Natural killer cell (primary cell): ENCODE results near the gene SPECC1. TPM values are rescaled to one million over a fixed set of nuclear protein-coding genes. Genes with fewer than 3 reads are reported as not detected.

Experiments
- ATAC-seq, 3 donors: fragments of 150-1000 bp in 2 of 3; fragments of 200-7000 bp in 1 of 3; cut with Tn5 transposase; 1 replicate in 1 of 3; 2 replicates in 2 of 3; pipeline ENCODE4 v1.10.0; 2021; ENCODE audit warnings: mild to moderate bottlenecking in 2 of 3, moderate library complexity in 2 of 3
- DNase-seq, 2 donors: peaks; one replicate each; pipeline versions ENCODE4 v3.0.0 to v3.0.0-alpha.2; 2013 to 2021; ENCODE audit warnings: mixed read lengths in 1 of 2
- H3K27ac ChIP-seq: one replicate; pipeline ENCODE4 v1.5.1; 2013; ENCODE audit warnings: mild to moderate bottlenecking, low read length
- H3K27me3 ChIP-seq: one replicate; pipeline ENCODE4 v1.6.1; 2013; ENCODE audit warnings: low read length; ENCODE audit not compliant: control insufficient read depth, insufficient read depth
- H3K36me3 ChIP-seq: one replicate; pipeline ENCODE4 v1.6.1; 2013; ENCODE audit warnings: low read length; ENCODE audit not compliant: control insufficient read depth, insufficient read depth
- H3K4me1 ChIP-seq: one replicate; pipeline ENCODE4 v1.6.1; 2013; ENCODE audit warnings: low read length; ENCODE audit not compliant: control insufficient read depth, insufficient read depth
- H3K4me3 ChIP-seq: one replicate; pipeline ENCODE4 v1.5.1; 2013; ENCODE audit warnings: low read length
- H3K9me3 ChIP-seq: one replicate; pipeline ENCODE4 v1.6.1; 2013; ENCODE audit warnings: low read length; ENCODE audit not compliant: control insufficient read depth, insufficient read depth
- H3K27ac Mint-ChIP-seq, 2 donors: one replicate each; pipeline ENCODE4 v1.8.0; 2022; ENCODE audit warnings: mild to moderate bottlenecking in 2 of 2, mixed read lengths in 2 of 2, moderate library complexity in 1 of 2
- H3K27me3 Mint-ChIP-seq, 2 donors: one replicate each; pipeline ENCODE4 v1.8.0; 2022; ENCODE audit warnings: low read depth in 2 of 2, mixed read lengths in 2 of 2
- H3K36me3 Mint-ChIP-seq: one replicate; pipeline ENCODE4 v1.8.0; 2022; ENCODE audit warnings: mixed read lengths
- H3K4me1 Mint-ChIP-seq, 2 donors: one replicate each; pipeline ENCODE4 v1.8.0; 2022; ENCODE audit warnings: mixed read lengths in 2 of 2
- H3K4me3 Mint-ChIP-seq: one replicate; pipeline ENCODE4 v1.8.0; 2022; ENCODE audit warnings: mild to moderate bottlenecking, moderate library complexity, mixed read lengths
- H3K9me3 Mint-ChIP-seq, 2 donors: one replicate each; pipeline ENCODE4 v1.8.0; 2022; ENCODE audit warnings: mixed read lengths in 2 of 2
- CTCF ChIP-seq: fragments of 200-600 bp; IDR thresholded peaks from one replicate; pipeline ENCODE4 v1.8.0; 2022; ENCODE audit warnings: antibody characterized with exemption
- WGBS: methylation state at CpG from one replicate; pipeline ENCODE4 v1.1.7; 2013; ENCODE audit warnings: missing lambda C conversion rate; ENCODE audit not compliant: insufficient coverage; 5-methylcytosine and 5-hydroxymethylcytosine counted together
- intact Hi-C: fragments of 100-400 bp; cut with micrococcal nuclease; formaldehyde crosslinking; loops from one replicate; pipeline ENCODE4 v1.14.2; 2022
- total RNA-seq, 4 donors: library from RNA; stranded (reverse); fragments of 120-200 nt in 1 of 4; gene quantifications; one replicate each; pipeline versions ENCODE4 v1.2.3 to v1.2.4, GENCODE V29; 2013 to 2022

Gene SPECC1
- total RNA-seq, 3 donors from 2014 or later (not counting 1 experiment from before 2014, with no cell fraction given) = 29.3 to 45.1 (median 37.2) TPM

GRCh38 chr17:20313306-20313705 lies 304.1 kb downstream of the SPECC1 start:
- no peak overlapping the region for H3K27ac ChIP-seq
- Mint-ChIP-seq H3K27me3 (no peaks in the 10 kb centered on the region), H3K4me1 (no peaks in the 10 kb centered on the region), H3K36me3 (no peaks in the 10 kb centered on the region), H3K4me3 (no peak overlapping the region), H3K9me3 (no peaks in the 10 kb centered on the region), H3K27ac (no peak overlapping the region)
- no peaks in the 10 kb centered on the region for H3K9me3 ChIP-seq
- no peaks in the 10 kb centered on the region for H3K27me3 ChIP-seq
- DNase-seq (no peak), ATAC-seq (no peak)
- intact Hi-C loops = no loop called here
- H3K36me3 ChIP-seq = no peaks in the 10 kb centered on the region
- H3K4me3 ChIP-seq = no peak overlapping the region
- WGBS = 92% methylated on average over 10 of the region's 10 CpGs
- TF ChIP-seq CTCF = no peak
- peaks cover 4% of the 10 kb centered on the region for H3K4me1 ChIP-seq

- TF ChIP-seq CTCF = no peak
- intact Hi-C loops = no loop called here
- no peaks in the 10 kb centered on the region for H3K36me3 Mint-ChIP-seq
- H3K9me3 ChIP-seq = no peaks in the 10 kb centered on the region
- ATAC-seq (no peak), DNase-seq (no peak)
- 88% methylated on average over 6 of the region's 7 CpGs for WGBS
- no peaks in the 10 kb centered on the region for H3K4me1 Mint-ChIP-seq
- no peaks in the 10 kb centered on the region for H3K27me3 ChIP-seq
- peaks cover 4% of the 10 kb centered on the region for H3K4me1 ChIP-seq
- no peaks in the 10 kb centered on the region for H3K9me3 Mint-ChIP-seq
- H3K4me3 ChIP-seq = no peak overlapping the region
- no peak overlapping the region for H3K4me3 Mint-ChIP-seq
- H3K27ac Mint-ChIP-seq = no peak overlapping the region
- no peak overlapping the region for H3K27ac ChIP-seq
- H3K36me3 ChIP-seq = no peaks in the 10 kb centered on the region
- H3K27me3 Mint-ChIP-seq = no peaks in the 10 kb centered on the region
Observed at GRCh38 chr17:20313891-20314290, 304.7 kb downstream of the SPECC1 start.

GRCh38 chr17:20314834-20315233 lies 305.7 kb downstream of the SPECC1 start:
- Mint-ChIP-seq H3K9me3 (no peaks in the 10 kb centered on the region), H3K27me3 (no peaks in the 10 kb centered on the region), H3K36me3 (no peaks in the 10 kb centered on the region), H3K27ac (no peak overlapping the region), H3K4me3 (no peak overlapping the region), H3K4me1 (no peaks in the 10 kb centered on the region)
- DNase-seq (peak in 1 of 2 donors; percentile 28), ATAC-seq (peak in 2 of 3 donors; percentile 50 to 65)
- intact Hi-C loops = no loop called here
- H3K4me3 ChIP-seq = no peak overlapping the region
- TF ChIP-seq CTCF = no peak
- WGBS = 89% methylated on average over 8 of the region's 8 CpGs
- no peaks in the 10 kb centered on the region for H3K27me3 ChIP-seq
- H3K9me3 ChIP-seq = no peaks in the 10 kb centered on the region
- H3K27ac ChIP-seq = no peak overlapping the region
- H3K36me3 ChIP-seq = no peaks in the 10 kb centered on the region
- peaks cover 4% of the 10 kb centered on the region for H3K4me1 ChIP-seq

- Histone ChIP-seq H3K4me1 (peaks cover 6% of the 10 kb centered on the region), H3K27ac (no peak overlapping the region), H3K36me3 (no peaks in the 10 kb centered on the region), H3K9me3 (no peaks in the 10 kb centered on the region), H3K4me3 (no peak overlapping the region), H3K27me3 (no peaks in the 10 kb centered on the region)
- no peak for TF ChIP-seq CTCF
- Mint-ChIP-seq H3K4me1 (no peaks in the 10 kb centered on the region), H3K27ac (no peak overlapping the region), H3K9me3 (no peaks in the 10 kb centered on the region), H3K4me3 (no peak overlapping the region), H3K27me3 (no peaks in the 10 kb centered on the region), H3K36me3 (no peaks in the 10 kb centered on the region)
- WGBS = 92% methylated on average over 10 of the region's 10 CpGs
- intact Hi-C loops = no loop called here
- DNase-seq = no peak
- no peak for ATAC-seq
Observed at GRCh38 chr17:20315311-20315710, 306.2 kb downstream of the SPECC1 start.
